Activated T-helper 1 cell treated with Interleukin-2 at 50 U/mL for 16 hours (primary cell): ENCODE data around the gene ACSF3.
"Not testable (repeated sequence)": the region's sequence is repeated elsewhere in the genome, so short reads cannot be mapped to it uniquely, and the experiment has no call there.

ENCODE experiments used
- DNase-seq: peaks from one replicate; pipeline ENCODE4 v3.0.0-alpha.2; 2020; ENCODE audit warnings: low read depth

Gene ACSF3

GRCh38 chr16:89073346-89074071 is 20.1 kb upstream of the ACSF3 start:
- no peak for DNase-seq

GRCh38 chr16:89074072-89074674 is 19.5 kb upstream of the ACSF3 start:
- DNase-seq = not testable (repeated sequence)

- DNase-seq = no peak
Observed at GRCh38 chr16:89074803-89075688, 18.6 kb upstream of the ACSF3 start.

DNA sequence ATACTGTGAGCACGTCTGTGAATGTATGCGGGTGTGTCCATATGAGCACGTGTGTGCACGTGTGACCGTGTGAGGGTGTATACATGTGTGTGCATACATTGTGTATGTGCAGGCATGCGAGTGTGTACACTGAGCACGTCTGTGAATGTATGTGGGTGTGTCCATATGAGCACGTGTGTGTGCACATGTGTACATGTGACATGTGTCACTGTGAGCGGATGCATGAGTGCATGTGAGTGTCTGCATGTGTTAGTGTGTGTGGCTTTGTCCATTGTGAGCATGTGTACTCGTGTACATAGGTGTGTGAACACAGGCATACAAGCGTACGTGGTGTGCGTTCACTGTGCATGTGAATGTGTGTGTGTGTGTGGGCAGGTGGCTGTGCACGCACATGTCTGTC is 17.5 kb upstream of the ACSF3 start:
- DNase-seq = no peak

DNA sequence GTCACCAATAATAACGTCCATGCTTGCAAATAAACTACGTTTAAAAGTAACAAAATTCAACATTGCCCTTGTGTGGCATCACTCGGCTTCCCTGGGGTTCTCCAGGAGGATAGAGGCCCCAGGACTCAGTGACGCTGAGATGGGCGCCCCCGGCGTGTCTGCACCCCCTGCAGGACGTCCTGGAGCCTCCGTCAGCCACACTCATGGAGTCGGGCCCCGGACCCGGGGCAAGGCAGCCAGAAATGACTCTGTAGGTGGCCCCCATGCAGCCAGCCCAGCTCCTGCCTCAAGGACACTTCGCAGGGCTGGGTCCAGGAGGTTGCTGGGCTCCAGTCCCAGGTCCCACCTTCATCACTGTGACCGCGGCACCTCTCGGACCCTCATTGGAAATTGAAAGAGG is 16.6 kb upstream of the ACSF3 start:
- DNase-seq = no peak

GRCh38 chr16:89078172-89078571 is 15.5 kb upstream of the ACSF3 start:
- DNase-seq = no peak

DNA sequence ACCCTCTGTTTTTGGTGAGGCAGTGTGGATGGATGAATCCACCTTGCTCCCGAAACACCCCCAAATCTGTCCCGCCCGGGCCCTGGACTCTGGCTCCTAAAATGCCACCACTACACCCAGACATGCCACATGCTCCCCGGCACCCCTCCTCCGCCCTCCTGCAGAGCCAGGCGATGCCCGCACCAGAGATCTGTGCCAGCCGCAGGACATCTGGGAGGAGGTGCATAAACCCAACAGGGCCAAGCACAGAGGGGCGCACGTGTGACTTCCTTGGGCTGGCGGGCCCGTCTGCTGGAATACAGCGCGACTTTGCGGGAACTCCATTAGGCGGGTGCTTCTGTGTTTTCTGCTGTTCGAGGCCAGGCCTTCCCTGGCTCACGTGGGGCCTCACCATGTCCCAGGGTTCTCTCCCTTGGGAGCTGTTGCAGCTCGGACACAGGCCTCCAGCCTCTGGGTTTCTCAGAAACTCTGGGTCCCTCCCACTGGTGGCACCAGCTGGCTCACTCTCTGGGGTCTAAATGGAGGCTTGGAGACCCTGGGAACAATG is 14.1 kb upstream of the ACSF3 start:
- no peak for DNase-seq

DNA sequence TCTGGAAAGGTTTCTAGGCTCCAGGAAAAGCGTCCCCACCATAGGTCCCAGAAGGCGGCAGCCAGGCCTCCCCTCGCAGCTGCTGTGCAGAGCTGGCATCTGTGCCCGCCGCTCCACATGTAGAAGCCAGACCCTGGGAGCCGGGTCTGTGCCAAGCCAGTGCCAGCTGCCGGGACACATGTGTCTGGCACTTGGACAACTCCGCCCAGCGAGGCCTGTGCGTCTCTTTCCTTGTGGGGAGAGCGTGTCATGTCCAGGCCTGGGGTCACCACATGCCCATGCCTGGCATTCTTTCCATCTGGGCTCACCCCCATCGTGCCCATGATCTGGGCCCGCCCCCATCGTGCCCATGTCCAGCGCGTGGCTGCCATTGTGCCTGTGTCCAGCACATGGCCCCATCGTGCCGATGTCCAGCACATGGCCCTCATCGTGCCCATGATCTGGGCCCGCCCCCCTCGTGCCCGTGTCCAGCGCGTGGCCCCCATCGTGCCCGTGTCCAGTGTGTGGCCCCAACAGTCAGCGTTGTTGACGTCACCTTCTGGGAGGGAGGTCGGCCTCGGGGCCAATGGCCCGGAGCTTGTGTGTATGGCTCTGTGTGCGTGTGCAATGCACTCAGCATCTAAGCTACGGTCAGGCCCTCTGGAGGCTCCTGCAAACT is 13.3 kb upstream of the ACSF3 start:
- DNase-seq = no peak

DNA sequence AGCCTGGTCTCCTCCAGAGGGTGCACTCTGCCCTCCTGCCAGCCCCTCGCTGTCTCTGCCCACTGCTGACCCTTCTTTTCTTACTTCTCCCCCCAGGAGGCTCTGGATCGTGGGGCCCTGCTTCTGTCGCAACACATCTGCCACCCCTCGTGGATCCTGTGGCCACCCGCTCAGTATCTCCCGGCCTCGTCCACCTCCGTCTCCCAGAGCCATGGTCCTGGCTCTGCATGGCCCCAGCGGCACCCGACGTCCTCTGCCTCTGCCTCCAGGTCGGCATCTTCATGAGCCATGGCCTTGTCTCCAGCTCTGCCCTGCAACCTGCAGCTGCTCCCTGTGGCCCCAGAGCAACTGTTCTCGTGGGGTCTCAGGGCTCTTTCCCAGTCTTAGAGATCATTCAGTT is 12.1 kb upstream of the ACSF3 start:
- DNase-seq = no peak

GRCh38 chr16:89084411-89084810 is 9.2 kb upstream of the ACSF3 start:
- no peak for DNase-seq

DNA sequence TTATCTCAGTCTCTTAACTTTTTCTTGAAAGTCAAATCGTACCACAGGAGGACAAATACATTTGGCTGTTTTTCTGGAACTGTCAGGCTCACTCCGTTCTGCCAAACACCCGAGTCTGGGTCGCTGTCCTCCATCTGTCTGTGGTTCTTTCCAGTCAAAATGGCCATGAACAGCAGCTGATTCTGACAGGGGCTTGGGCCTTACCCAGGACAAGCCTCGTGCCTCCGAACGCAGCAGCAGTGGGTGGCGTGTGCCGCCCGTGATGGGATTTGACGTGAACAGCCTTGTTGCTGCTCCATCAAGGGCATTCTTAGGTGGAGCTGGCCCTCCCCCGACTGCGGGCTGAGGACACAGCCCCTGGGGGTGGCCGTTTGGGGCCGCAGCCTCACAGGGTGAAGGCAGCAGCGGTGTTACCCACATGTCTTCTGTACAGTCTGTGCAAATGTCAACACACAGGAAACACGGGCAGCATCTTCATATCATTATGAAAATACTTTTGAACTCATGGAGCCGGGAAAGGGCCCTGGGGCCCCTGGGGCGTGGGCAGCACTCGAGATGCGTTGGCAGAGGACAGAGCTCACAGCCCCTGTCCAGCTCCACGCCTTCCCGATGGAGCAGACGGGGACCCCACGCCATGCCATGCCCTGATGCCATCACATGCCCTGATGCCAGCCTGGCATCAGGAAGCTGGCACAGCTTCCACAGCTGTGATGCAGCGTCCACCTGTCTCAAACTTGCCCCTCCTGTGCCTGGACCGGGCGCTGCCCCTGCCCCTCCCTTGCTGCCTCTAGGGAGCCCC is 8.6 kb upstream of the ACSF3 start:
- DNase-seq = no peak

DNA sequence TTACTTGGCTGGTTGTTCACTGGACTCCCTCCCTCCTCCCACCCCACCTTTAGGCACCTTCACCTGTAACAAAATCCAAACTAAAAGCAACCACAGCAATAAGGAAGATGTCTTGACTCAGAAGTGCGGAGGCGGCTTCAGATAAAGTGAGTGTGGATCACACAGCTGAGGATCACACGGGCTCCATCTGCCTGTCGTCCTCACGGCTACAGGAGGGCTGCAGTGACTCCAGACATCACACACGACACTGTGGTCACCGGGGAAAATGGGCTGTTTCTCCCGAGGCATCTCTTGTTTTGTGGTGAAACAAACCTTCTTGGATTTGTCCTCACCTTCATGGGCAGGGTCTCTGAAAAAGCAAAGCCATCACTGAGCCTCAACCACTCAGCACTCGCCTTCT is 7.9 kb upstream of the ACSF3 start:
- DNase-seq = no peak

DNA sequence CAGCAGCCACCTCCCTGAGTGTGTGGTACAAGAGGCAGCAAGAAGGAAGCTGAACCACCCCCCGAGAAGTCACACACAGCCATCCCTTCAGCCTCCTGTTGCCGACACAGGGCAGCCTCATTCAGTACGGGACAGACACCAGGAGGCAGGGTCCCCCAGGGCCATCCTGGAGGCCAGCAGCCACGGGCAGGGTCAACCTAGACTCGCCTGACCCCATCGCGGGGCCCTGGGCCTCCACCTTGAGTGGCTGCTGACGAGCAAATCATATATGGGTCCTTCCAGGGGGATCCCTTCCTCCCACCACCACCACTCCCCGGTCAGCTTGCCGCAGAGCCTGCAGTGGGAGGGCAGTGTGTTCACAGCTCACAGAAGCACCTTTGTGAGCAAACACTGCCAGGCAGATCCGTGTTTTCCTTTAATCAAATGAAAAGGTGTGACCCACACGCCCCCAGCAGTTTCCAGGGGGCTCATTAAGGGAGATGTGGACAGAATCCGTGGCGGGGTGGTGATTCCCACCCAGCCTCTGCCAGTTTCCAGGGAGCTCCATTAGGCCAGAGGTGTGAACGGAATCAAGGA is 5.6 kb upstream of the ACSF3 start:
- DNase-seq = no peak

- no peak for DNase-seq
Observed at GRCh38 chr16:89089120-89089519, 4.5 kb upstream of the ACSF3 start.

- DNase-seq = no peak
Observed at GRCh38 chr16:89090182-89090630, 3.4 kb upstream of the ACSF3 start.

GRCh38 chr16:89090669-89091426 is 2.8 kb upstream of the ACSF3 start:
- no peak for DNase-seq

DNA sequence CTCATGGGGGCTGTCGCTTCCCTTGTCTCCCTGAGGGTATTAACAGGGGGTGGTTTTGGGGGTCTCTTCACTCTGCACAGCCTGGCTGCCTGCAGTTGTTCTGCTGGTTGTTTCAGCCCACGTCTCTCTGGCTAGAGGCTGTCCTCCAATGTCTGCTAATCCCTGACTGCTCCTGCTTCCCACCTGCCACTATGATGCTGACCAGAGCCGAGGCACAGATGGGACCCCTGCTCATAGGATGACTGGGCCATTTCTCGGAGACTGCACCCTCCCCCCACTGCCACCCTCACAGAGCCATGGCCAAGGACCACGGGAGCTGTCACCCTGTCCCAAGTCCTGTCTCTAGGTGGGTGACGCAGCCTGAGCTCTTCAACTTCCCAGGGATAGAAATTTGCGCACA is 1.6 kb upstream of the ACSF3 start:
- no peak for DNase-seq

GRCh38 chr16:89093252-89093601 is 425 bp upstream of the ACSF3 start:
- not testable (repeated sequence) for DNase-seq

DNA sequence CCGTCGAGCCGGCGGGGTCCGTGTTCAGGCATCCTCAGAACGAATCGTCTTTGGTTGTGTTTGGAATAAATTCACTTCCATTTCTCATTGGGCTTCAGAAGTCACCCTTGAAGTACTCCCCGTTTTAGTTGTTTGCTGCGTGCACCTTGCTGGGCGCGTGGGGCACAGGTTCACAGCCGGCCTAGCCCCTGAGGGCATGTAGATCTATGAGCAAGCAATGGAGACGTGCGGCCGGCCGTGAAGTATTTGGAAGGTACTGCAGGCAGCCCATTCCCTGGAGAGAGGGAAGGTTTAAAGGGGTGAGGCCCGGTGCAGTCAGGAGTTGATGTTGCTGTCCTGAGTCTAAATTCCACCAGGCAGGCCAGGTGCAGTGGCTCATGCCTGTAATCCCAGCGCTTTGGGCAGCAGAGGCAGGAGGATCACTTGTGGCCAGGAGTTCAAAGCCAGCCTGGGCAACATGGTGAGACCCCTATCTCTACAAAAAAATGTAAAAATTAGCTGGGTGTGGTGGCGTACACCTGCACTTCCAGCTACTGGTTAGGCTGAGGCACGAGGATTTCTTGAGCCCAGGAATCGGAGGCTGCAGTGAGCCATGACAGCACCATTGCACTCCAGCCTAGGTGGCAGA is 714 bp downstream of the ACSF3 start:
- DNase-seq = no peak

DNA sequence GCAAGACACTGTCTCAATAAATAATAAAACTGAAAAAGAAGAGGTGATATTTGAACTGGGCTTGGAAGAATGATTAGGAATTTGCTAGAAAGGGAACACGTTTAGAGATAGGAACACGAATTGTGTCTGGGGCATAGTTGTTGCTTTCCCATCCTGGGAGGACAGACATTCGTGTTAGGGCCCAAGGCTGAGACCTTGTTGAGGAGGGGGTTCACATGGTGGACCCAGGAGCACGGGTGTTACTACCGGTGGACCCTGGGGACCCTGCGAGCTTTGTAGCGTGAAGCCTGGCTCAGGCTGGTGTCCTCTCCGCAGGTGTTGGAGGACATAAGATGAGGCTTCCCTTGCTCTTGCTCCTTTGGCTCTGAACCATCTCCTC is 1.2 kb downstream of the ACSF3 start:
- DNase-seq = no peak
